Measurements from ENCODE around the gene IGDCC3. TPM values are rescaled to one million over a fixed set of nuclear protein-coding genes. Genes with fewer than 3 reads are reported as not detected.
A peak's percentile ranks its signal among the peaks of the same experiment; 100 is the strongest.

The IGDCC3 gene
- total RNA-seq, 1 donor from 2014 or later = 0.27 TPM

- no peaks in the 10 kb centered on the region for H3K9me3 Mint-ChIP-seq (ENCODE audit: low read depth)
- H3K27ac Mint-ChIP-seq (ENCODE audit: unreplicated experiment) = no peak overlapping the region
- peaks cover 28% of the 10 kb centered on the region for H3K4me1 Mint-ChIP-seq (ENCODE audit: low read depth)
- peak; percentile 20 for DNase-seq (ENCODE audit: low spot score)
- TF ChIP-seq, protein P1, sequence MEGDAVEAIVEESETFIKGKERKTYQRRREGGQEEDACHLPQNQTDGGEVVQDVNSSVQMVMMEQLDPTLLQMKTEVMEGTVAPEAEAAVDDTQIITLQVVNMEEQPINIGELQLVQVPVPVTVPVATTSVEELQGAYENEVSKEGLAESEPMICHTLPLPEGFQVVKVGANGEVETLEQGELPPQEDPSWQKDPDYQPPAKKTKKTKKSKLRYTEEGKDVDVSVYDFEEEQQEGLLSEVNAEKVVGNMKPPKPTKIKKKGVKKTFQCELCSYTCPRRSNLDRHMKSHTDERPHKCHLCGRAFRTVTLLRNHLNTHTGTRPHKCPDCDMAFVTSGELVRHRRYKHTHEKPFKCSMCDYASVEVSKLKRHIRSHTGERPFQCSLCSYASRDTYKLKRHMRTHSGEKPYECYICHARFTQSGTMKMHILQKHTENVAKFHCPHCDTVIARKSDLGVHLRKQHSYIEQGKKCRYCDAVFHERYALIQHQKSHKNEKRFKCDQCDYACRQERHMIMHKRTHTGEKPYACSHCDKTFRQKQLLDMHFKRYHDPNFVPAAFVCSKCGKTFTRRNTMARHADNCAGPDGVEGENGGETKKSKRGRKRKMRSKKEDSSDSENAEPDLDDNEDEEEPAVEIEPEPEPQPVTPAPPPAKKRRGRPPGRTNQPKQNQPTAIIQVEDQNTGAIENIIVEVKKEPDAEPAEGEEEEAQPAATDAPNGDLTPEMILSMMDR (IDR thresholded peaks at IDR 0.05) = no peak
- no peaks in the 10 kb centered on the region for H3K27me3 Mint-ChIP-seq (ENCODE audit: low read depth)
- H3K4me3 Mint-ChIP-seq (ENCODE audit: unreplicated experiment) = no peak overlapping the region
- no peaks in the 10 kb centered on the region for H3K36me3 Mint-ChIP-seq (ENCODE audit: low read depth)
Measured at GRCh38 chr15:65307978-65308377, 69.8 kb downstream of the IGDCC3 start.

GRCh38 chr15:65306551-65306950, 71.3 kb downstream of the IGDCC3 start:
- DNase-seq (ENCODE audit: low spot score) = no peak
- no peak overlapping the region for H3K27ac Mint-ChIP-seq (ENCODE audit: unreplicated experiment)
- no peak overlapping the region for H3K4me3 Mint-ChIP-seq (ENCODE audit: unreplicated experiment)
- H3K36me3 Mint-ChIP-seq (ENCODE audit: low read depth) = no peaks in the 10 kb centered on the region
- H3K27me3 Mint-ChIP-seq (ENCODE audit: low read depth) = no peaks in the 10 kb centered on the region
- TF ChIP-seq, protein P1 (IDR thresholded peaks at IDR 0.05) = no peak
- no peaks in the 10 kb centered on the region for H3K9me3 Mint-ChIP-seq (ENCODE audit: low read depth)
- H3K4me1 Mint-ChIP-seq (ENCODE audit: low read depth) = peaks cover 28% of the 10 kb centered on the region

DNA sequence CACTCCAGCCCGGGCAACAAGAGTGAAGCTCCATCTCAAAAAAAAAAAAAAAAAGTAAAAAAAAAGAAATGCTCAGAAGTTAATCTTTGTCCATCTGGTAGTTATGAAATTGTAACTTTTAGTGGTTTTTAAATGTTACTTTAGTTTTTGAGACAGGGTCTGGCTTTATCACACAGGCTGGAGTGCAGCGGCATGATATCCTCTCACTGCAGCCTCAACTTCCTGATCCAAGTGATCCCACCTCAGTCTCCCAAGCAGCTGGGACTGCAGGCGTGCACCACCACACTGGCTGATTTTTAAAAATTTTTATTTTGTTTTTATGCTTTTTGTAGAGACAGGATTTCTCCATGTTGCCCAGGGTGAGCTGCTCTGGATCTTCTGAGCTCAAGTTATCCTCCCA, 72.0 kb downstream of the IGDCC3 start:
- H3K27me3 Mint-ChIP-seq (ENCODE audit: low read depth) = no peaks in the 10 kb centered on the region
- DNase-seq (ENCODE audit: low spot score) = peak; percentile 12
- no peaks in the 10 kb centered on the region for H3K36me3 Mint-ChIP-seq (ENCODE audit: low read depth)
- TF ChIP-seq, protein P1 (IDR thresholded peaks at IDR 0.05) = no peak
- H3K9me3 Mint-ChIP-seq (ENCODE audit: low read depth) = no peaks in the 10 kb centered on the region
- no peak overlapping the region for H3K4me3 Mint-ChIP-seq (ENCODE audit: unreplicated experiment)
- peaks cover 28% of the 10 kb centered on the region for H3K4me1 Mint-ChIP-seq (ENCODE audit: low read depth)
- H3K27ac Mint-ChIP-seq (ENCODE audit: unreplicated experiment) = no peak overlapping the region

DNA sequence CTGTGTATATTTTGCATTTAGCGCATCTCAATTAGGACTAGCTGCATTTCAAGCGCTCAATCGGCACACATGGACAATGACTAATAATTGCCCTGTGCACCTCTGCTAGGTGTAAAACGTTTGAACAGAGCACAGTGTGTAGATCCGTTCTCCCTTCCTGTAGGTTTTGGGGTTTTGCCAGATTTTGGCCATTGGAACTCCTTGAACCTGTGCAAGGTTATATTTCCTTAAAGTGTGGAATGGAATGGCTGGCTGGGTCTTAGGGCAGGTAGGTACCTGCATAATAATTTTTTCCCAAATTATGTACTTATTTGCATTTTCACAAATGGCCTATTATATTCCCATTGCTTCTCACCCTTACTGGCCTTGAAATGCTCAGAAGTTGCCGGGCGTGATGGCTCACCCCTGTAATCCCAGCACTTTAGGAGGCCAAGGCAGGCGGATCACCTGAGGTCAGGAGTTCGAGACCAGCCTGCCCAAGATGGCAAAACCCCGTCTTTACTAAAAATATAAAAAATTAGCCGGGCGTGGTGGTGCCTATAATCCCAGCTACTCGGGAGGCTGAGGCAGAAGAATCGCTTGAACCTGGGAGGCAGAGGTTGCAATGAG, 72.5 kb downstream of the IGDCC3 start:
- Mint-ChIP-seq H3K27me3 (ENCODE audit: low read depth) (no peaks in the 10 kb centered on the region), H3K4me3 (ENCODE audit: unreplicated experiment) (peak overlapping the region; percentile 39), H3K27ac (ENCODE audit: unreplicated experiment) (peak overlapping the region; percentile 95), H3K9me3 (ENCODE audit: low read depth) (no peaks in the 10 kb centered on the region), H3K36me3 (ENCODE audit: low read depth) (no peaks in the 10 kb centered on the region), H3K4me1 (ENCODE audit: low read depth) (peaks cover 28% of the 10 kb centered on the region)
- DNase-seq (ENCODE audit: low spot score) = peak; percentile 20
- TF ChIP-seq, protein P1 (IDR thresholded peaks at IDR 0.05) = no peak

GRCh38 chr15:65304381-65305149, 73.2 kb downstream of the IGDCC3 start, which contains the start of gene RNU5B-1:
Gene RNU5B-1 (plus strand): TSS chr15:65304677.
- no peaks in the 10 kb centered on the region for H3K27me3 Mint-ChIP-seq (ENCODE audit: low read depth)
- peaks cover 28% of the 10 kb centered on the region for H3K4me1 Mint-ChIP-seq (ENCODE audit: low read depth)
- peak within 1 kb of the TSS; percentile 95 for H3K27ac Mint-ChIP-seq (ENCODE audit: unreplicated experiment)
- peak; percentile 37 for DNase-seq (ENCODE audit: low spot score)
- H3K4me3 Mint-ChIP-seq (ENCODE audit: unreplicated experiment) = peak within 1 kb of the TSS; percentile 80
- H3K36me3 Mint-ChIP-seq (ENCODE audit: low read depth) = no peaks in the 10 kb centered on the region
- TF ChIP-seq, protein P1 (IDR thresholded peaks at IDR 0.05) = peak; percentile 95
- no peaks in the 10 kb centered on the region for H3K9me3 Mint-ChIP-seq (ENCODE audit: low read depth)

Measured in chondrocyte (in vitro differentiated cells).